H54 (cell line): ENCODE results near the gene BRME1.

ENCODE experiments used
- DNase-seq: peaks from one replicate; pipeline ENCODE4 v3.0.0; 2011; ENCODE audit warnings: low spot score, mixed read lengths; ENCODE audit not compliant: insufficient read length
- FAIRE-seq: peaks from 3 replicates; lab custom pipeline; 2011; peaks lifted over from hg19 to GRCh38; lab: Jason Lieb, UNC
- POLR2A ChIP-seq: IDR thresholded peaks from 2 replicates; pipeline ENCODE4 v1.6.1; 2011; ENCODE audit warnings: low read depth, mild to moderate bottlenecking, low read length

The BRME1 gene

DNA sequence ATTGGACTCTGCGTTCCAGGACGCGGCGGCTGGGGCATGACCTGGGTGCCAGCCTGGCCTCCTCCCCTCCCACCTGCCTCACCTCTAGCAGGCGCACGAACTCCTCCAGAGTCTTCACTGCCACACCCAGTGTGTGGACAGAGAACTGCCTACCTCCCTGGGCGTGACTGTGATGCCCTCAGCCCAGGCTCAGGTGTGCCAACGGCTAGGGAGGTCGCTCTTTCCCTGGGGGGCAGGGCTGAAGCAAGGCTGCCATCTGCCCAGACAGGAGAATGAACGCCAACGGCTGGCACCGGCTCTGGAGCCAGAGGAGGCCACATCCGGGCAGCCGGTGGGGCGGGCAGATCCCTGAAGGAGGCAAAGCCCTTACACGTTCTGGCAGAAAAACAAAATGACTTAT lies 17.6 kb downstream of the BRME1 start:
- DNase-seq = no peak
- FAIRE-seq = no peak
- no peak for TF ChIP-seq POLR2A

DNA sequence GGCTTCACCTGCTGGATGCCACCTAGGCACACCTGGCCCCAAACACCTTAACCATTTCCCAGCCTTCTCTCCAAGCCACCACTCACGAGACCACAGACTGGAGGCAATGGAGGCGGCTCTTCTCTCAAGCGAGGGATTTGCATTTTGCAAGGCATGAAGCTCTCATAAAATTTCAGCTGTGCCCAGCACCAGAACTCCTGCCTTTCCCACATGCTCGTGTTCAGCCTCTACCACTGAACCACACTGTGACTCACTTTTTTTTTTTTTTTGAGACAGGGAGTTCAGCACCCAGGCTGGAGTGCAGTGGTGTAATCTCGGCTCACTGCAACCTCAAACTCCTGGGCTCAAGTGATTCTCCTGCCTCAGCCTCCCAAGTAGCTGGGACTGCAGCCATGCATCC lies 18.4 kb downstream of the BRME1 start:
- FAIRE-seq = peak; percentile 38
- TF ChIP-seq POLR2A = no peak
- DNase-seq = no peak

DNA sequence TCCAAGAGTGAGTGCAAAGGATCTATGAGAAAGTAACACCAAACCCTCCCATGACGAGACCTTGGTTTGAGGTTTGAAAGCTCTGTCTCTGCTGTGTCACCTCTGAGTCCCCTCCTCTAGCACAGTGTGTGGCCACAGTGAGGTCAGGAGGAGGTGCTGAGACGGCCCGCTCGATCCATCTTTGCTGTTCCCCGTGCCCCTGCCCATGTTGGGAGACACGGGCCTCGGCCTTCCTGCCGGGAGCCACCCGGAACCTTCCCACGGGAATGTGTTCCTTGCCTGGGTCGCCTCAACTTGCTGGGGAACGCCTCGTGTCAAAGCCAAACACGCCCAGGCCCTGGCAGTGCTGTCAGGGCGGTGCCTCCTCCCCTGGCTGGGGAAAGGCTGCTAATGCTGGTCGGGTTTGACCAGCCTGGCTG lies 18.9 kb downstream of the BRME1 start:
- DNase-seq = no peak
- no peak for TF ChIP-seq POLR2A
- no peak for FAIRE-seq

DNA sequence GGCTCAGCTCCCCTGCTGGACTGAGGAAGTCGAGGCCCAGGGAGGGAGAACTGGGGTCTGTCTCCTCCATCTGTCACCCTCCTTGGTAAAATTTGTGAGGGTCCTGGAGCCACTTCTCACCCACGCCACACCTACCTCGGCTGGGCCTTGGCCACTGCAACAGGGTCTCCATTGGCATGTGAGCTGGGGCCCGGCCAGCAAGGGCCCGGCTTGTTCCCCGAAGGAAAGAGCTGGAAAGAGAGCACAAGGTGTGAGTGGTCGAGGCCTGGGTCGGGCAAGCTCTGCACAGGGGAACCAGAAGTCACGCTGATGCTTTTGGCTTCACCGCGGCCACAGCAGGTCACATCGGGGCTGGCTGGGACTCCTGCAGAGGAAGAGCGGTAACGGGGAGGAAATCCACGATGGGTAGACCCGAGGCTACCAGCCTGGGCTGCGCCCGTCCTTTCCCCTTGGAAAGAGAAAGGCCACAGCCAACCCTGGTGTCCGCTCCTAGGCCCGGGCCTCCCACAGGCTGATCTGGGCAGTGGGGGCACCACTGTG lies 20.0 kb downstream of the BRME1 start:
- TF ChIP-seq POLR2A = no peak
- DNase-seq (no peak), FAIRE-seq (no peak)

DNA sequence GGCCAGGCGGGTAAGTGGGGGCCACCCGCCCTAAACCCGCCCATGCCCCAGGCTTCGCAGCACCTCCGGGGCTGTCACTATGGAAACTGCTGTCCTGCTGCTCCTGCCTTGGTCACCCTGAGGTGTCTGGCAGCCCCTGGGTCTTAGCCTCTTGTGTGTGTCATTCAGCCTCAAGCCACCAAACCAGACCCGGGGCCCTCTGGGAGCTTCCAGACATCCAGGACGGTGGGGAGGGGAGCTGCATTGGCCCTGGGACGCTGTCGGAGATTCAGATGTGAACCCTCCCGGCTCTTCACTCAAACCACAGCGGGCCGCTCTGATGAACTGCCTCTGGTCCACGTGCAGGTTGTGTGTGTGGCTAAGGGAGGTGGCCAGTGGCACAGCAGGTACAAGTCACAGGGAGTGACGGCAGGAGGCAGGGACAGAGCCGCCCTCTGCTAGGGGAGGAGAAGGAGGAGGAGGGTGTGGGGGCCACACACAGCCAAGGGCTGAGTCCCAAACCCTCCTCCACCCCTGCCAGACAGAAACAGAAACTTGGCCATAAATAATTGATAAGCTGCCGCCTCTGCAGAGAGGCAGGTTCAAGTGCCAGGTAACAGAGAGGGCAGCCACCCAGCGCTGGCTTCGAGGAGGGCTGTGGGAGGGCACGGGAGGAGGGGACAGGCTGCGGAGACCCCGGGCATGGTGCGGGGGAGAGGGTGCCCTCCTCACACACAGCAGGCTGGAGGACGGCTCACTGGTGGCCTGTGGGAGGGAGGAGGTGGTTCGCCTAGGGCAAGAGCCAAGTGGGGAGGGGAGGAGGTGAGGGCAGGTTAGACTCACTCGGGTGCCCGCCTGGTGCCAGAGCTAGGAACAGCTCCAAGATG lies 21.0 kb downstream of the BRME1 start:
- DNase-seq (no peak), FAIRE-seq (no peak)
- no peak for TF ChIP-seq POLR2A

DNA sequence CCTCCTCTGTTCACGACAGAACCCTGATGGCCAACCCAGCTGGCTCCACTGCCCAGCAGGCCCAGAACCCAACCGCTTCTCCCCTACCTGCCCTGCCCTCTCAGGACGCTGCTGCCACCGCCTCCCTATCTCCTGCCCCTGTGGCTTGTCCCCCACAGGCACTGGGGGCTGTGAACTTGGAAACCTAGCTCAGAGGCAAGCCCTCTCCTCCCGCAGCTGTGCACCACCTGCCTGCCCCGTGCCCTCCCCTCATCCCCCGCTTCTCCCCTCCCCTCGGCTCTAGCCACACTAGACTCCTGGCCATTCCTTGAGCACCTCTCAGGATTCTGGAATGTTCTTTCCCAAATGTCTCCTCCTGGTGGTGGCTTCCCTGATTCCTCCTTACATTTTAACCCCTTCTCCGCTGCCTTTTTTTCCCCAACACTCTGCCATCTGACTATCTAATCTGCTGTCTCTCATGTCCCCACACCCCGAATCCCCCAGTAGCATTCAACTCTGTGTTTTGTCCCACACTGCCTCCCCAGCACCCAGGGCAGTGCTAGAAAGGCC lies 22.3 kb downstream of the BRME1 start:
- DNase-seq (no peak), FAIRE-seq (no peak)
- no peak for TF ChIP-seq POLR2A

DNA sequence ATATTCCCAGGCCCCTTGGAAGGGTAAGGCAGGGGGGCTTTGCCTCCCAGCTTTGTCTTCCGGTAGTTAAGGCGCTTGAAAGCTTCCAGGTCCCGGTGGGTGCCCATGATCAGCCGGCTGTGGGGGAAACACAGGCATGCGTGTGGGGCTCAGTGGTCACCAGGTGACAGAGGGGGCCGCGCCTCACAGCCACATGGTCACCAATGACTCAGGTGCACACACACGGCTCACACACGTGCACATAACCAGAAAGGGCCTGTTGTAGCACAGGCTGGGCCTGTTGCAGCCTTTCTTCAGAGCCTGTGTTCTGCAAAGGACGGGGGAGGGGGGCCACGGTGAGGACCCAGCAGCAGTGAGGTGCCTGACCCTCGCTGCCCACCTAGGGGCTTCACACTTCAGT lies 23.1 kb downstream of the BRME1 start:
- FAIRE-seq = no peak
- no peak for DNase-seq
- no peak for TF ChIP-seq POLR2A

DNA sequence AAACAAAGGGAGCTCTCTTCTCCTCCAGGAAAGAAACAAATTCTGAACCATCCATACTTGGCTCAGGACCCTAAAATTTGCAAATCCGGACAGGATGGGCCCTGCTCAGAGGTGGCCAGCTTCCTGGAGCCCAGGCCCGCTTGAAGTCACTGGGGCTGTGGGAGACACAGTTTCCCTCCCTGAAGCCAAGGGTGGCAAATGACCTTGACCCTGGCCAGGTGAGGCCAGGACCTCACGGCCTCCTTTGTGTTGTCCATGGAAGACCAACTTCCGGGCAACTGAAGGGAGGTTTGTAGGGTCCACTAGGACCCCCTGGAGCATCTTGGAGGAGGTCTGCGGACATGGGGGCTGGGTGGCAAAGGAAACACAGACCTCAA lies 23.5 kb downstream of the BRME1 start:
- DNase-seq (no peak), FAIRE-seq (no peak)
- no peak for TF ChIP-seq POLR2A

DNA sequence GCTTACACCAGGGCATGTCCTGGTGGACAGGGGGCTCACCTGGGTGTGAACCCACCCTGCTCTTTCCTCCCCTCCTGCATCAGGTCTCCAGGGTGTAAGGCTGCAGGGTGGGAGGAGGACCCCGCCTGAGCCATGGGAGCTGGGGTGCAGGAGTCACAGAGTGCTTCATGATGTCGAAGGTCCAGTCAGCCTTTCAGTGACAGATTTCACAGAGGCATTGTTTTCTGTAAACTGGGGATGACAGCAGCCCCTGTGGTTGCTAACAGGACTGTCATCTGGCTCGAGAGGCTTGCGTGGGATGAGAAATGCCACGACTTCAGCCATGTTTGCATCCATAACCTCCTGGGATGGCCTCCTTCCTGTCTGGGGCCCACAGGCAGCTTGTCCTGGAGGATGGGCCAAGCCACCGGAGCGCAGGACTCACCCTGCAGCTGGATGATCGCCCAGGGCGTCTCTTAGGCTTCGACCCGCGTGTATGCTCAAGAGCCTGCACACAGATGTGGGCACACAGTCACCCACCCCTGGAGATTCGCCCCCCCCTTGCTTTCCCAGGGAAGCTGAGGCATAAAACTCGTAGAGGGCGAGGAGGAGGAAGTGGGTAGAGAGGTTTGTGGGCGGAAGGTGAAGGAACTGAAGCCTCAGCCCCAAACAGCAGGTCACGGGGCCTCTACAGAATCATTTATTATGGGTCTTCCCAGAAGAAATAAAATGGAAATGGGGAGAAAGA lies 24.1 kb downstream of the BRME1 start:
- DNase-seq = no peak
- TF ChIP-seq POLR2A = no peak
- FAIRE-seq = no peak

DNA sequence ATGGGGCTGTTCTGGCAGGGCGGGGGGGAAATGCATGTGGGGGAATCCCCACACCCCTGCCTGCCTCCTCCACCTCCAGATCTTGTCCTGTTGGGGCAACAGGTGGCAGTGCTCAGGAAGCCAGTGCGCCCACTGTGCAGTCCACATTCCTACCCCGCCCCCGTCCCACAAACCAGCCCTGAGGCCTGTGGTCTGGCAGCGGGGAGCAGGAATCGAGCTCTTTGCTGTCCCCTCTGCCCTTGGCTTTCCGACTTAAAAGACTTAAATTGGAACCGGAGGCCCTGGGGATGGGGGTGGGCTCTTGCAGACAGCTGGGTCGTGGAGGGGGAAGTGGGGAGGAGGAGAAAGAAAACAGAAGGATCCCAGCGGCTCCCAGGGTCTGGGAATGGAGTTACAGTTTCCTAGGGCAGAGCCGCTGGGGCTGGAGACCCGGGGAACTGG lies 24.6 kb downstream of the BRME1 start:
- FAIRE-seq = no peak
- no peak for TF ChIP-seq POLR2A

DNA sequence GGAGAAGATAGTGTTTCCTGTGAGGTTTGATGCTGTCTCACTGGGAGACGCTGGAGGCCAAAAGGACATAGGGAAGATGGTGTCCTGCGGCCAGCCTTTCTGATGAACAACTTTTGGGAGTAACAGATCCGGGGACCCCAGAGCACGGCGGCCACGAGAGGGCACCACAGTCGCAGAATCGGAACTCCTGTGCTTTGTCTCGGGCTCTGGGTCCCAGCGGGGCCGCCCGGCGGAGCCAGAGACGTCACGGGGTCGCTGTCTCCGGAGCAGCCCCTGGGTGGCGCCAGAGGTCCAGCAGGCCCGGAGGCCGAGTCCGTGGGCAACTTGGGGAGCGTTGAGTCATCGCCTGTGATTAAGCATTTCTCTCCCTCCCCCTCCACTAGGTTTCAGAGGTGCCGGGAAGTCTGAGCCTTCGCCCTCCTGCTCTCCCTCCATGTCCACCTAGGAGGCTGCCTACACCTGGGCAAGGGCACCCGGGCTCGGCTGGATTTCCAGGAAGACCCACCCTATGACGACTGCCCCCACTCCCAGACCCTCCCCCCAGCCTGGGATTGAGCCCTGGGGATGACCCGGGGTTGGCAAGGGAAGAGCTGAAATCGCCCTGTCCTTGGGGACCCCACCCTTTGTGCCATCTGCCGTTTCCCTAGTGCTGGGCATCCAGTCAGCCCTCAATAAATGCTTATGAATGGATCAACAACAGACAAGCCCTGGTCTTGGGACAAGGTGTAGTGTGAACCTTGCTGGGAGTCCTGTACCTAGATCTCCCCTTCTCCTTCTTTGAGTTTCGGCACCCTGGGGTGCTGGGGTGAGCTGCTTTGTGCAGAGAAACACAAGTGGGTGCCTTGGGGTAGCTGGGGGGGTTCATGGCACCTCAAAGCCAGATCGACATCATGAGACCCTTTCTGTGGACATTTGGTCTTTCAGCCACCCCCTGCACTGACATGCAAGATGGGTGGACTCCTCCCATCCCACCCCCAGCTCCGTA lies 25.6 kb downstream of the BRME1 start:
- peak; percentile 13; the same call in 1 of the 2 replicates for TF ChIP-seq POLR2A
- DNase-seq = peak; percentile 97
- FAIRE-seq = peak; percentile 57

More for the DNA sequence above, 24.6 kb downstream of the BRME1 start:
- no peak for DNase-seq

DNA sequence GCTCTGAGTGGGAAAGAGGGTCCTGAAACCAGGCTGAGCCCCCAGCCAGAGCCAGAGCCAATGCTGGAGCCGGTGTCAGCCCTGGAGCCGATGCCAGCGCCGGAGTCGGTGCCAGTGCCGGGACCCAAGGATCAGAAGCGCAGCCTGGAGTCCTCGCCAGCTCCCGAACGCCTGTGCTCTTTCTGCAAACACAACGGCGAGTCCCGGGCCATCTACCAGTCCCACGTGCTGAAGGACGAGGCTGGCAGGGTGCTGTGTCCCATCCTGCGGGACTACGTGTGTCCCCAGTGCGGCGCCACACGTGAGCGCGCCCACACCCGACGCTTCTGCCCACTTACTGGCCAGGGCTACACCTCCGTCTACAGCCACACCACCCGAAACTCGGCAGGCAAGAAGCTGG lies 28.6 kb downstream of the BRME1 start:
- DNase-seq (no peak), FAIRE-seq (no peak)
- TF ChIP-seq POLR2A = no peak

DNA sequence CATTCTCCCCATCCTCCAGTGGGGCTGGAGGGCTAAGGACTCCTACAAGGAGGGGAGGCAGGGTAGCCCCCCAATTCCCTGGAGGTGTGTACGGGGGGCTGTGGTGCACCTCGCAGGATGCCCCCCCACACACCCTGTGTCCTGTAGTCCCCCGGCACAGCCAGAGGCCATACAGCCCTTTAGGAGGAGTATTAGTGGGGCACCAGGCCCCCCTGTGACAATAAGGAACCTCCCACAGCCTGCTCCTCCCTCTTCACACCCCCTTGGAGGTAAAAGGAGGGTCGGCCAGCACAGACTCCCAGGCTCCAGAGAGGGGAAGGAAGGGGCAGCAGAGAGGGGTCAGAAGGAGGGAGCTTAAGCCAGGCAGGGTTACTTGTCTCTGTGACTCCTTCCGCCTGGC lies 29.1 kb downstream of the BRME1 start, which contains the start of gene NANOS3:
Gene NANOS3, plus strand, starts transcription at position 301 of the 400 bp plus-strand sequence. CDS start 115 bp downstream, outside the sequence.
- no peak for DNase-seq
- no peak for FAIRE-seq
- TF ChIP-seq POLR2A = no peak
